Heart right ventricle (tissue), 16 donors: ENCODE results near the gene ABLIM1. TPM values are rescaled to one million over a fixed set of nuclear protein-coding genes. Genes with fewer than 3 reads are reported as not detected.

Experiments
- ATAC-seq, 8 donors: fragments of 200-7000 bp; cut with Tn5 transposase; one replicate each; pipeline ENCODE4 v1.9.1; 2020; ENCODE audit warnings: mild to moderate bottlenecking in 8 of 8, moderate library complexity in 8 of 8, moderate number of reproducible peaks in 1 of 8
- DNase-seq, 2 donors: peaks; one replicate each; pipeline ENCODE4 v3.0.0-alpha.2; 2020
- H3K27ac ChIP-seq, 10 donors: fragments of 200-600 bp; sonication (generic) in 2 of 10; one replicate each; pipeline versions ENCODE4 v1.5.0 to v1.8.0; 2020 to 2022; ENCODE audit warnings: mild to moderate bottlenecking in 3 of 10
- H3K27me3 ChIP-seq, 7 donors: fragments of 200-600 bp; one replicate each; pipeline ENCODE4 v1.8.0; 2021 to 2022; ENCODE audit warnings: mild to moderate bottlenecking in 2 of 7
- H3K36me3 ChIP-seq, 9 donors: fragments of 200-600 bp; sonication (generic) in 1 of 9; one replicate each; pipeline versions ENCODE4 v1.5.0 to v1.8.0; 2020 to 2022; ENCODE audit warnings: mild to moderate bottlenecking in 2 of 9
- H3K4me1 ChIP-seq, 9 donors: fragments of 200-600 bp; sonication (generic) in 1 of 9; one replicate each; pipeline versions ENCODE4 v1.5.0 to v1.8.0; 2020 to 2022; ENCODE audit warnings: mild to moderate bottlenecking in 4 of 9
- H3K4me3 ChIP-seq, 10 donors: fragments of 200-600 bp; sonication (generic) in 2 of 10; one replicate each; pipeline versions ENCODE4 v1.5.0 to v1.8.0; 2020 to 2022; ENCODE audit warnings: mild to moderate bottlenecking in 7 of 10, moderate library complexity in 2 of 10
- H3K9me3 ChIP-seq, 11 donors: fragments of 200-600 bp in 10 of 11; sonication (generic) in 2 of 11; one replicate each; pipeline versions ENCODE4 v1.5.0 to v1.8.0; 2013 to 2022; ENCODE audit warnings: mild to moderate bottlenecking in 2 of 11, control low read depth in 1 of 11, moderate library complexity in 1 of 11
- CTCF ChIP-seq, 9 donors: fragments of 200-600 bp; sonication (generic) in 2 of 9; IDR thresholded peaks; one replicate each; pipeline versions ENCODE4 v1.5.0 to v1.8.0; 2021 to 2022; ENCODE audit warnings: antibody characterized with exemption in 9 of 9, mild to moderate bottlenecking in 5 of 9, moderate library complexity in 1 of 9
- WGBS, 2 donors: extraction: QIAGEN DNeasy Blood & Tissue Kit; methylation state at CpG; one replicate each; pipeline ENCODE4 v1.1.7; 2013; ENCODE audit warnings: inconsistent platforms in 1 of 2; 5-methylcytosine and 5-hydroxymethylcytosine counted together
- intact Hi-C, 10 donors: fragments of 100-400 bp; cut with DNase I; formaldehyde crosslinking; loops; one replicate each; pipeline versions ENCODE4 v1.11.1 to v1.14.2; 2022
- polyA plus RNA-seq, 2 donors: library from polyadenylated mRNA; stranded (reverse); fragments of 200-250 nt; gene quantifications; one replicate each; pipeline ENCODE4 v1.2.3, GENCODE V29; 2013
- total RNA-seq, 10 donors: library from RNA; stranded (reverse); fragmentation: NEBNext Ultra II Directional in 3 of 10; extraction: Animal tissue kit (Norgen Biotek cat#: 25700) in 3 of 10; gene quantifications; one replicate each; pipeline versions ENCODE4 v1.2.1 to v1.2.4, GENCODE V29; 2021 to 2023
- donor health status: Arrhythmogenic right ventricular cardiomyopathy.
- donor health status: ischemic (EF 13 %, LVEDD 7.1; RV severe dilation, severe dysfunction).
- donor health status: healthy with polysubstance abuse.
- donor health status: DM: no; HTN: yes; CAD: no.
- donor health status: DM: no; HTN: no; CAD: no.
- donor health status: ischemic (EF 25% LVEDD 6.9; RV normal size, moderate dysfunction).
- donor health status: ischemic (EF 25% LVEDD 5.7; RV mildly dilated, moderate dysfunction).
- donor health status: healthy.
- donor health status: DM: yes; HTN: yes; CAD: no.
- donor health status: Ischemic cardiomyopathy.
- donor health status: ischemic (EF 35%, LVEDD 5.7; RV mildly dilated, moderate dysfunction).
- donor health status: nonischemic (EF 11% LVEDD 7.7; RV severe dilation, severe dysfunction).
- donor health status: DM: yes; HTN: yes; CAD: no.
- donor health status: PGD.
- donor health status: ischemic (EF 29% LVEDD 5.4; RV normal size, mild dysfunction).
- donor health status: nonischemic (EF 23%, LVEDD 6.1; RV moderate dilation, normal function).

ABLIM1 gene
- total and polyA plus RNA-seq, 12 donors, result 119 to 816 (median 600) TPM

- H3K4me3 ChIP-seq, result peak overlapping the region in 6 of 10 donors; percentile 12 to 36 (median 20)
- peak overlapping the region; percentile 58 to 78 (median 74) for H3K27ac ChIP-seq
- DNase-seq (peak; percentile 59 to 80), ATAC-seq (peak; percentile 27 to 70 (median 48))
- intact Hi-C loops, result loop anchor here in 9 of 10 donors (2.0 to 10.0 kb wide), 18 partner anchors 54 to 249 kb away; no protein-coding TSS in a partner anchor
- 13 to 17% methylated on average over 7 of the region's 7 CpGs for WGBS, 2 donors
- H3K27me3 ChIP-seq, result no peaks in the 10 kb centered on the region
- H3K36me3 ChIP-seq, result peaks cover 0 to 22% (median 9%) of the 10 kb centered on the region in 9 donors
- TF ChIP-seq CTCF (IDR thresholded peaks at IDR 0.05), result peak in 8 of 9 donors; percentile 17 to 70 (median 54)
- peaks cover 10 to 99% (median 70%) of the 10 kb centered on the region in 9 donors for H3K4me1 ChIP-seq
- no peaks in the 10 kb centered on the region for H3K9me3 ChIP-seq
These were observed 107.1 kb downstream of the ABLIM1 start for GRCh38 chr10:114550756-114551635.

GRCh38 chr10:114548662-114549061 is 109.4 kb downstream of the ABLIM1 start:
- no peaks in the 10 kb centered on the region for H3K27me3 ChIP-seq

GRCh38 chr10:114547514-114547913 is 110.6 kb downstream of the ABLIM1 start:
- no peak for TF ChIP-seq CTCF (IDR thresholded peaks at IDR 0.05)
- H3K4me3 ChIP-seq, result no peak overlapping the region
- H3K36me3 ChIP-seq, result peaks cover 0 to 51% (median 31%) of the 10 kb centered on the region in 9 donors
- no peaks in the 10 kb centered on the region for H3K9me3 ChIP-seq
- no peaks in the 10 kb centered on the region for H3K27me3 ChIP-seq
- peaks cover 5 to 91% (median 56%) of the 10 kb centered on the region in 9 donors for H3K4me1 ChIP-seq
- ATAC-seq, result peak in 1 of 8 donors; percentile 29
- DNase-seq, result no peak
- intact Hi-C loops, result loop anchor here in 7 of 10 donors (1.0 to 10.0 kb wide), 5 partner anchors 75 to 243 kb away; no protein-coding TSS in a partner anchor
- peak overlapping the region; percentile 5 to 77 (median 40) for H3K27ac ChIP-seq
- WGBS, 2 donors, result 55 to 62% methylated on average over 14 of the region's 14 CpGs

More at GRCh38 chr10:114548662-114549061, 109.4 kb downstream of the ABLIM1 start:
- H3K36me3 ChIP-seq, result peaks cover 0 to 40% (median 22%) of the 10 kb centered on the region in 9 donors
- 38% methylated on average over 5 of the region's 5 CpGs for whole genome bisulfite sequencing, 2 donors
- DNase-seq, result no peak
- H3K27ac ChIP-seq, result peak overlapping the region in 7 of 10 donors; percentile 32 to 77 (median 58)
- no peak overlapping the region for H3K4me3 ChIP-seq
- H3K4me1 ChIP-seq, result peaks cover 10 to 94% (median 60%) of the 10 kb centered on the region in 9 donors
- peak in 7 of 8 donors; percentile 20 to 53 (median 41) for ATAC-seq
- intact Hi-C loops, result loop anchor here in 6 of 10 donors (2.0 to 10.0 kb wide), 5 partner anchors 76 to 244 kb away; no protein-coding TSS in a partner anchor
- peak in 8 of 9 donors; percentile 19 to 64 (median 48) for TF ChIP-seq CTCF (IDR thresholded peaks at IDR 0.05)
- no peaks in the 10 kb centered on the region for H3K9me3 ChIP-seq

GRCh38 chr10:114547056-114547455 is 111.0 kb downstream of the ABLIM1 start:
- Histone ChIP-seq H3K4me1 (peaks cover 5 to 89% (median 55%) of the 10 kb centered on the region in 9 donors), H3K36me3 (peaks cover 0 to 56% (median 32%) of the 10 kb centered on the region in 9 donors), H3K27me3 (no peaks in the 10 kb centered on the region), H3K27ac (peak overlapping the region in 9 of 10 donors; percentile 5 to 77 (median 40)), H3K4me3 (no peak overlapping the region), H3K9me3 (no peaks in the 10 kb centered on the region)
- ATAC-seq (no peak), DNase-seq (no peak)
- no peak for TF ChIP-seq CTCF (IDR thresholded peaks at IDR 0.05)
- intact Hi-C loops, result loop anchor here in 7 of 10 donors (1.0 to 10.0 kb wide), 5 partner anchors 75 to 242 kb away; no protein-coding TSS in a partner anchor
- 64 to 68% methylated on average over 3 of the region's 3 CpGs for WGBS, 2 donors
